Measurements from ENCODE around the gene ZNF593OS.
A peak's percentile ranks its signal among the peaks of the same experiment; 100 is the strongest.

Gene ZNF593OS

DNA sequence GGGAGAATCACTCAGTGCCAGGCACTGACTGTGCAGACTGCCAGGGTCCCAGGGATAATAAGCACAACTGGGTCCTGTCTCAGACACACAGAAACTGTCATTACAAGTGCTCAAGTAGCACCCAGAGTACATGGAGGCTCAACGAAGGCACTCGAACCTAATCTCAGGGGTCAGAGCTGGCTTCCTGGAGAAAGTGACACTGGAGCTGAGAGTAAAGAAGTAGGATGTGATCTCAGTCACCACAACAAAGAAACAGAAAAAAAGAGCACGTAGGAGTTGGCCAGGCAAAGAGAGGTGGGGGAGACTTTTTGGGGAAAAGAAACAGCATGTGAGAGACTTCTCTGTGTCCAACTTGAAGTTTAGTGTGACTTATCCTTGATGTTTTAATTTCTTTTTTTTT is 20.1 kb upstream of the ZNF593OS start:
- TF ChIP-seq ZNF274 (IDR thresholded peaks at IDR 0.05; ENCODE audit: low read depth, low read length): no peak
- H3K4me3 ChIP-seq (ENCODE audit: low read length): no peak overlapping the region

DNA sequence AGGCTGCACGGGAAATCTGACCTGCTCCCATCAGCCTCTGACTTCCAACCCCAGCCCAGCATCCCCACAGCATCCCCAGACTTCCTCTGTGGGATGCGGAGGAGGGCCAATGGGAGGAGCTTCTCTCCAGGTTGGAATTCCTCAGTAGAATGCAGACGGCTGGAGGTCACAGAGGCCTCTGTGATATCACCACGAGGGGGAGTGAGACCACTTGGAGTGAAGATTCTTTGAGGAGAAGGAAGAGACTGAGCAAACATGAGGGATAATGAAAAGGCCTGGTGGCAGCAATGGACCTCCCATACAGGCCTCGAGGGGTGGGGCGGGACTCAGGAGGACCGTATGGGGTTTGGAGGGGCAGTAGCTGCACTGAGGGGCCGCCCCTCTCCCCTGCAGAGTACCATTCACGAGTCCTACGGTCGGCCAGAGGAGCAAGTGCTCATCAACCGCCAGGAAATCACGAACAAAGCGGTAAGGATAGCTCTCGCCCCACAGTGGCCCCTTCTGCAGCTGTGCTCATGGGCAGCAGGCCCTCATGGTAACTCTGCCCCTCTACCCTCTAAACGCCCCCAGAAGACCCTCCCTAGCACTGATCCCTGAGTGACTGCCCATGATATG is 18.8 kb upstream of the ZNF593OS start, which contains the start of gene CATSPER4:
Gene CATSPER4, plus strand, starts transcription at position 230 of the 615 bp plus-strand sequence. Its CDS starts 26 bp downstream, at position 256.
- no peak within 1 kb of the TSS for H3K4me3 ChIP-seq (ENCODE audit: low read length)
- TF ChIP-seq ZNF274 (IDR thresholded peaks at IDR 0.05; ENCODE audit: low read depth, low read length): no peak

DNA sequence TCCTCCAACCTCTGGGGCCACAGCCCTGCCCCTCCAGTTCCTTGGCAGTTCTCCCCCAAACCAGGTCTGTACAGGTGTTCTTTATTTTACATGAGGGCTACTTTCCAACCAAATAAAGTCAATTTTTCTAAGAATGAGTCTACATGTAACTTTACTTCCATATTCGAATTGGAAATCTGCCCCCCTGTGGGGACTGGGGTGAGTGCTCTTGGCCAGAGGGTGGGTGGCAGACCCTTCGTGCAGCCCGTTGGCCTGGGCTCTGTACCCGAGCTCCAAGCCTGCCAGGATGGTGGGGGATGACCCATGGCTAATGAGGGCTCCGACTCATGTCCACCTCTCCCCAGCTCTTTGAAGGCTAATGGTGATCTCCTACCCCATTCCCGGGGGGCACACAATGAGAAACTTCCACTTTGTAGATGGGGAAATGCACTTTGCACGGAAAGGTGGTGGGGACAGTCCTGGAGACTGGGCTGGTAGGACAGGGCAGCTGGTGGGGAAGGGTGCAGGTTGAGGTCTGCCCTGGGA is 18.2 kb upstream of the ZNF593OS start:
- no peak for TF ChIP-seq ZNF274 (IDR thresholded peaks at IDR 0.05; ENCODE audit: low read depth, low read length)
- no peak overlapping the region for H3K4me3 ChIP-seq (ENCODE audit: low read length)

DNA sequence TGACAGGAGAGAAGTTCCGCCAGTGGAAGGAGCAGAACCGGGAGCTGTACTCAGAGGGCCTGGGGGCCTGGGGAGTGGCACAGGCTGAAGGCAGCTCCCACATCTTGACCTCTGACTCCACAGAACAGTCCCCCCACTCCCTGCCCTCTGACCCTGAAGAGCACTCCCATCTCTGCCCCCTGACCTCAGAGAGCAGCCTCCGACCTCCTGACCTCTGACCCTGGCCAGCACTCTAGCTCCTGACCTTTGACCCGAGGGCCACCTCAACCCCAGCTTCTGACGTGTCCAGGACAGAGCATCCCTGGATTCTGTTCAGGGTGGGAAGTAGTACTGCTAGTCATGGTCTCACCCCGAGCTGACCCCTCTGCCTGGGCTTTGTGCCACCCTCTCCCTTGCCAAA is 17.7 kb upstream of the ZNF593OS start:
- H3K4me3 ChIP-seq (ENCODE audit: low read length): no peak overlapping the region
- TF ChIP-seq ZNF274 (IDR thresholded peaks at IDR 0.05; ENCODE audit: low read depth, low read length): no peak

DNA sequence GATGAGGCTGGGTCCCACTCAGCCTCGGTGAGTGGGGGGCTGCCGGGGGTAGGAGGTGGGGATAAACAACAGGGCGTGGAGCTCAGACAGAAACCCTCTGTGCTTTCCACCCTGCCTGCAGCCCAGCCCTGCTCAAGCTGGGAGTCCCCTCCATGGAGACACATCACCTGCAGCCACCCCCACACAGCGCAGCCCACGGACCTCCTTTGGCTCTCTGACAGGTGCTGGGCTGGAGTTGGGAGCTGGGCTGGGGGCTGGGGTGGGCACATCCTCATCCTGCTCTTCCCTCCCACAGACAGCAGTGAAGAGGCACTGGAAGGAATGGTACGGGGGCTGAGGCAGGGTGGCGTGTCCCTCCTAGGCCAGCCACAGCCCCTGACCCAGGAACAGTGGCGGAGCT is 16.8 kb upstream of the ZNF593OS start:
- H3K4me3 ChIP-seq (ENCODE audit: low read length): no peak overlapping the region
- no peak for TF ChIP-seq ZNF274 (IDR thresholded peaks at IDR 0.05; ENCODE audit: low read depth, low read length)

DNA sequence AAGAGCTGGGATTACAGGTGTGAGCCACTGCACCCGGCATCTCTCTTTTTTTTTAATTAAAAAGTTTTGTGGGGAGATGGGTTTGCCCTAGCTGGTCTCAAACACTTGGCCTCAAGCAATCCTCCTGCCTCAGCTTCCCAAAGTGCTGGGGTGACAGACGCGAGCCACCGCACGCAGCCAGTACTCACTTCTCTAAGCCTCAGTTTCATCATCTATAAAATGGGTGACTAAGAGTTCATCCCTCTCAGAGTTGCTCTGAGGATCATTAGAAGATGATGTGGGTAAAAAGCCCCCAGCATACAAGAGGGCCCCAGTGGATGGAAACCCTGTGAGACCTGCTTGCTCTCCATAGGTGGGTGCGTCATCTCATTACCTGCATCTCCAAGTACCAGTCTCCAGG is 16.2 kb upstream of the ZNF593OS start:
- TF ChIP-seq ZNF274 (IDR thresholded peaks at IDR 0.05; ENCODE audit: low read depth, low read length): no peak
- H3K4me3 ChIP-seq (ENCODE audit: low read length): no peak overlapping the region

DNA sequence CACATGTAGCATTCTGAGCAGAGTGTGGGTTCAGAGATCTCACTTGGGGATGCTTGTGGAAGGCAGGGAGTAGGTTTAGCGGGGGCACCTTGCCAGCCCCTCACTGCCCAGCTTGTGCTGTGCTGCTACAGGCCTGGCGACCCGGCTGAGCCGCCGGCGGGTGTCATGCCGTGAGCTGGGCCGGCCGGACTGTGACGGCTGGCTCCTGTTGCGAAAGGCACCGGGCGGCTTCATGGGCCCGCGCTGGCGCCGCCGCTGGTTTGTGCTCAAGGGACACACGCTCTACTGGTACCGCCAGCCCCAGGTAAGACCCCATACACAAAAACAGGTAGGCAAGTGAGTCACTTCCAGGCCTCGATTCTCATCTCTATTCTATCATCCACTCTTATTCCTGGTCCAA is 13.3 kb upstream of the ZNF593OS start:
- TF ChIP-seq ZNF274 (IDR thresholded peaks at IDR 0.05; ENCODE audit: low read depth, low read length): no peak
- H3K4me3 ChIP-seq (ENCODE audit: low read length): no peak overlapping the region

DNA sequence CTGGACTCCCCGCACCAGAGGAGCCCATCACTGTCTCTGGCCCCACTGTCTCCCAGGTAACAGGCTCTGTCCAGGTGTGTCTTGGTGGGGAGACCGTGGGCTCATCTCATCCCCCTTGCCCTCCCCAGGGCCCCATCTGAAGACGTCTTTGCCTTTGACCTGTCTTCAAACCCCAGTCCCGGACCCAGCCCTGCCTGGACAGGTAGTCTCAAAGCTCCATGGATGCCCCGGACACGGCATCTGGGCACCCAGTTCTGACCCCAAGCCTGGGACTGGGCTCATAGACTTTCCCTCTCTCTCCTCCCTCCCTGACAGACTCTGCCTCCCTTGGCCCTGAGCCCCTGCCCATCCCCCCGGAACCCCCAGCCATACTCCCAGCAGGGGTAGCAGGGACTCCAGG is 12.5 kb upstream of the ZNF593OS start:
- TF ChIP-seq ZNF274 (IDR thresholded peaks at IDR 0.05; ENCODE audit: low read depth, low read length): no peak
- H3K4me3 ChIP-seq (ENCODE audit: low read length): no peak overlapping the region

DNA sequence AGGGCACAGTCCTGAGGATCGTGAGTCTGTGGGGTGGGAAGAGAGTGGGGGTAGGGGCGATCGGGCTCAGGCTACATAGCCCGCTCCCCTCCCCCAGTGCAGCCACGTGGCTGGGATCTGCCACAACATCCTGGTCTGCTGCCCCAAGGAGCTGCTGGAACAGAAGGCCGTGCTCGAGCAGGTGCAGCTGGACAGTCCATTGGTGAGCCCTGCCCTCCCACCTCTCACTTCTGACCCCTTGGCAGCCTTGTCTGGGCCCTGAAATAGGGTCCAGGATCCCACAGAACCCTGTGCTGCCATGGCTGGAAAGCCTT is 10.7 kb upstream of the ZNF593OS start:
- no peak overlapping the region for H3K4me3 ChIP-seq (ENCODE audit: low read length)
- TF ChIP-seq ZNF274 (IDR thresholded peaks at IDR 0.05; ENCODE audit: low read depth, low read length): no peak

DNA sequence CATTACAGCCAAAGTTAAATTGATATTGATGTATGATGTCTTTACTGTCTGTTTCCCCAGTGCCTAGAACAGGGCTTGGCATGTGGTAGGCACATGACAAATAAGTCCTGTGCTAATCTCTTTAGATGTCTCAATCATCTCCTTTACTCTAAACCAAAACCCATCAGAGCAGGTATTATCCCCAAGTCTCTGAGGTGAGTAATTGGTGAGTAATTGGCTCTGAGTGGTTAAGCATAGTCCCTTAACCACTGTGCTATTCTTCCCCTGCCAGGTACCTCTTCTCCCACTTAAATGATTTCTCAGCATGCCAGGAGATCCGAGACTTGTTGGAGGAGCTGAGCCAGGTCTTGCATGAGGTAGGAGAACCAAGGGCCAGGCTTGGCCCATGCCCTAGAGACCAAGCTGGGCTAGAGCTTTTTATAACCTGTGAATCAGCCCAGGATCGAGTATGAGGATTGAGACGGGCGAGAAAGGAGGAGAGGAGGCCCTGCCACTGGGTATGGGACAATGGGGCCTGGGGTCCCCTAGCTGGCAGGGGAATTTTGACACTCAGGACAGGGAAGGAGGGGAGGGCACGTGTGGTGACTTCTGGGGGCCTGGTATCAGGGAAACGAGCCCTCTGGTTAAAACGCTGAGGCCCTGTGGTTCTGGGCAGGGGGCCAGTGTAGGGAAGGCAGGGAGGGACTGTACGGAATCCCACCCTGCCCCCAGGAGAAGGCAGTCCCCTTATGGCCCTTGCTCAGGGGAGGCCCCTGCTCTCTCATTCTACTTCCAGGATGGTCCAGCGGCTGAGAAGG is 10.2 kb upstream of the ZNF593OS start:
- TF ChIP-seq ZNF274 (IDR thresholded peaks at IDR 0.05; ENCODE audit: low read depth, low read length): no peak
- H3K4me3 ChIP-seq (ENCODE audit: low read length): no peak overlapping the region

DNA sequence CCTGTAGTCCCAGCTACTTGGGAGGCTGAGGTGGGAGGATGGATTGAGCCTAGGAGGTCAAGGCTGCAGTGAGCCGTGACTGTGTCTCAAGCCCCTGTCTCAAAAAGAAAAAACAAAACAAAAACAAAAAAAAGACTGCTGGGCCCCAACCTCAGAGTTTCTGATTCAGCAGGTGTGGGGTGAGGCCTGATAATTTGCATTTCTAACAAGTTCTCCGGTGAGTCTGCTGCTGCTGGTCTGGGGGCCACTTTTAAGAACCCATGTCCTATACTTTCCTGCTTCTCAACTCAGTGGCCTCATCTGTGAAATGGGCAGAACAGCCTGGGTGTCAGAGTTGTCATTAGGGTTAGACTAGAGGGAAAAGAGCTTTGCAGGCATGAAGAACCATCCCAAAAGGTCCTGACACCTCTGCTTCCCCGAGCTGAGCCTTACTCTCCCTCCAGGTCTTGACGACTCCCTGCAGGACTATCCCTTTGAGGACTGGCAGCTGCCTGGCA is 8.4 kb upstream of the ZNF593OS start:
- no peak for TF ChIP-seq ZNF274 (IDR thresholded peaks at IDR 0.05; ENCODE audit: low read depth, low read length)
- H3K4me3 ChIP-seq (ENCODE audit: low read length): no peak overlapping the region

DNA sequence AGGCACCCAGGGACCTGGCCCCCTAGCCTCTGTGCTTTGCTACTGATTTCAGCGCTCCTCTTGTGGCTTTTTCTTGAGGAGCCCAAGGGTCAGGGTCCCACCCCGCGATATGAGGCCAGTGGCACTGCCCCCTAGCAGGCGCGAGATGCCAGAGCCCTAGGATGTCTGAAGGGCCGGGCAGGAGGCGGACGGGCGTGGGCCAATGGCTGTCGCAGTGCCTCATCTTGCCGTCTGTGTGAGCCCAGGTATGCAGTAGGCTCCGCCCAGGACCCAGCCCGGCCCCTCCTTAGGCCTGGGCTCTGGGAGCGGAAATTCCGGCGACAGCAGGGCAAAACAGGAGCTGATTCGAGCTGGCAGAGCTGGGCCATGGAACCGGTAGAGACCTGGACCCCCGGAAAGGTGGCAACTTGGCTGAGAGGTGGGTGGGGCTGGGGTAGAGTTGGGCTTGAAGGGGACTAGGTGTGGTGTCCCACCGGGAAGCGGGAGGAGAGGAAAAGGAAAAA is 5.6 kb upstream of the ZNF593OS start, which contains the start of gene CNKSR1:
Gene CNKSR1, plus strand, starts transcription at position 310 of the 503 bp plus-strand sequence. Its CDS starts 57 bp downstream, at position 367.
- H3K4me3 ChIP-seq (ENCODE audit: low read length): no peak within 1 kb of the TSS
- no peak for TF ChIP-seq ZNF274 (IDR thresholded peaks at IDR 0.05; ENCODE audit: low read depth, low read length)

DNA sequence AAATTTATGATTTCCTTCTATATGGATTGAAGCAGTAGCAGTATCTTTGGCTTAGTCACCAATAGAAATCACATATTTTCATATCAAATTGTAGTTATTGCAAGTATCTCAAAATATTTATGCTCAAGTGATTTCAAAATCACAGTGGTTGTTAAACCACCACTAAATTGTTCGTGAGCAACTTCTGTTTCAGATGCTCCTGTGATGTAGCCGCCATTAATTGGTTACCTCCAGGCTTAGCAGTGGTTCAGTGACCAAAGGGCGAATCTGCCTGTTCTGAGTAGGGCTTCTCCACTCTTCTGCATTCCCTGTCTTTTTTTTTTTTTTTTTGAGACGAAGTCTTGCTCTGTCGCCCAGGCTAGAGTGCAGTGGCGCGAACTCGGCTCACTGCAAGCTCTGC is 3.7 kb upstream of the ZNF593OS start:
- no peak for TF ChIP-seq ZNF274 (IDR thresholded peaks at IDR 0.05; ENCODE audit: low read depth, low read length)
- H3K4me3 ChIP-seq (ENCODE audit: low read length): no peak overlapping the region

DNA sequence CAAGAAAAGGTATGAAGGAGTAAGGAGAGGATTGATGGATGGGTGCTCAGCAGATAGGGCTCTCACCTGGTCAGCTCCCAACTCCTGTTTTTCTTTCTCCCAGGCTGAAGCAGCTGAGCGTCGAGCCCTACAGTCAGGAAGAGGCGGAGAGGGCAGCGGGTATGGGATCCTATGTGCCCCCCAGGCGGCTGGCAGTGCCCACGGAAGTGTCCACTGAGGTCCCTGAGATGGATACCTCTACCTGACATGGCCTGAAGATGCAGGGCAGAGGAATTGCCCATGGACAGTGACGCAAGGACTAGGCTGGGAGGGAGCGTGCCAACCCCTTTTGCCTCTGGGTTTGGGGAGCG is 1.2 kb downstream of the ZNF593OS start:
- peak overlapping the region; percentile 83 for H3K4me3 ChIP-seq (ENCODE audit: low read length)
- TF ChIP-seq ZNF274 (IDR thresholded peaks at IDR 0.05; ENCODE audit: low read depth, low read length): no peak
